Activated CD4-positive, alpha-beta T cell treated with anti-CD3 and anti-CD28 coated beads, Interleukin-2, Interleukin-4, amounts not matched to agents 100 ng/mL and 50 ng/mL, durations not matched to agents 16 hours and 8 hours (primary cell): ENCODE data around the gene PTP4A2.
"Not testable (repeated sequence)": the region's sequence is repeated elsewhere in the genome, so short reads cannot be mapped to it uniquely, and the experiment has no call there.

ENCODE experiments used
- DNase-seq: peaks from one replicate; pipeline ENCODE4 v3.0.0-alpha.2; 2020; ENCODE audit warnings: low spot score

The PTP4A2 gene

GRCh38 chr1:31949862-31950261 is 11.7 kb upstream of the PTP4A2 start:
- no peak for DNase-seq

- DNase-seq: not testable (repeated sequence)
Observed at GRCh38 chr1:31945677-31946076, 7.5 kb upstream of the PTP4A2 start.

- DNase-seq: peak; percentile 93
Observed at GRCh38 chr1:31944205-31945089, 6.3 kb upstream of the PTP4A2 start.

- DNase-seq: peak; percentile 73
Observed at GRCh38 chr1:31943546-31944184, 5.5 kb upstream of the PTP4A2 start.

GRCh38 chr1:31942061-31942460 is 3.9 kb upstream of the PTP4A2 start:
- not testable (repeated sequence) for DNase-seq

- DNase-seq: peak; percentile 92
Observed at GRCh38 chr1:31939484-31940329, 1.5 kb upstream of the PTP4A2 start.

GRCh38 chr1:31937300-31938183 is 626 bp downstream of the PTP4A2 start:
- DNase-seq: peak; percentile 62

- DNase-seq: no peak
Observed at GRCh38 chr1:31936981-31937299, 1.2 kb downstream of the PTP4A2 start.

GRCh38 chr1:31936278-31936980 is 1.7 kb downstream of the PTP4A2 start:
- DNase-seq: peak; percentile 67

GRCh38 chr1:31934706-31935629 is 3.2 kb downstream of the PTP4A2 start:
- peak; percentile 65 for DNase-seq

- DNase-seq: peak; percentile 69
Observed at GRCh38 chr1:31932491-31933316, 5.5 kb downstream of the PTP4A2 start.

GRCh38 chr1:31931593-31932225 is 6.5 kb downstream of the PTP4A2 start:
- peak; percentile 67 for DNase-seq

GRCh38 chr1:31930836-31931592 is 7.2 kb downstream of the PTP4A2 start:
- no peak for DNase-seq

GRCh38 chr1:31927661-31927980 is 10.5 kb downstream of the PTP4A2 start:
- no peak for DNase-seq

GRCh38 chr1:31926853-31927660 is 11.1 kb downstream of the PTP4A2 start:
- DNase-seq: no peak

- DNase-seq: peak; percentile 76
Observed at GRCh38 chr1:31926252-31926651, 11.9 kb downstream of the PTP4A2 start.

GRCh38 chr1:31925824-31926223 is 12.3 kb downstream of the PTP4A2 start:
- DNase-seq: not testable (repeated sequence)
